Measurements from ENCODE around the gene GATD1. TPM values are rescaled to one million over a fixed set of nuclear protein-coding genes. Genes with fewer than 3 reads are reported as not detected.
A peak's percentile ranks its signal among the peaks of the same experiment; 100 is the strongest.

The GATD1 gene
- total RNA-seq, 2 donors from 2014 or later: 39.9 to 84.9 TPM

DNA sequence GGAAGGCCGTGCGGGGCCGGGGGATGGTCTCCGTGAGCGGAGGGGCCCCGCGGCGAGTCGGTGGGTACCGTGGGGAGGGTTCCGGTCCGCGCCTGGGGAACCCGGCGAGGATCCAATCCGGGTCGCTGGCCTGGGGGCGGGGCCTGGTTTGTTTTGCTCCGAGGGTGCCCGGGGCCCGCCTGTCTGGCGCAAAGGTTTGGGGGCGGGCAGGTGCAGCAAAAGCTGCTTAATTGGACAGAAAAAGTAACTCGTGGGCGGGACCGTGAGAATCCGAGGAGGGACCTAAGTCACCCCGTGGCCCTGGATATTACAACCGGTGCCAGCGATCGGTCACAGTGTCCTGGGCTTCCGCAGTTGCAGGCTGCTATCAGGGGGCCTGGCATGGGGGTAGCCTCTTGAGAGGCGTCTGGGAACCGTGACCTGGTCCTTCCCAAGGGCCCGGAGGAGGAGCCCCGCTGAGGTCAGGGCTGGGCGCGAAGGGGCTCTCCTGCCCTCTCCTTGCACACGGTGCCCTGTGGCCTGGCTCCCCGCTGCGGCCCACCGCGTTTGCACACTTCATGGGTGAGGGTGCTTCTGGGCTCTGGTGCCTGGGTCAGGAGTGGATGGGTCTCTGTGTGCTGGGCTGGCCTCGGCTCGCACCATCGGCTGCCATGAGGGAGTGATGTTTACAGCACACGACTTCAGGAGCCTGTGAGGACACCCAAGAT is 42.8 kb upstream of the GATD1 start:
- intact Hi-C loops (cut with DNase I): no loop called here
- peak; percentile 96 for DNase-seq
- TF ChIP-seq, protein P1, sequence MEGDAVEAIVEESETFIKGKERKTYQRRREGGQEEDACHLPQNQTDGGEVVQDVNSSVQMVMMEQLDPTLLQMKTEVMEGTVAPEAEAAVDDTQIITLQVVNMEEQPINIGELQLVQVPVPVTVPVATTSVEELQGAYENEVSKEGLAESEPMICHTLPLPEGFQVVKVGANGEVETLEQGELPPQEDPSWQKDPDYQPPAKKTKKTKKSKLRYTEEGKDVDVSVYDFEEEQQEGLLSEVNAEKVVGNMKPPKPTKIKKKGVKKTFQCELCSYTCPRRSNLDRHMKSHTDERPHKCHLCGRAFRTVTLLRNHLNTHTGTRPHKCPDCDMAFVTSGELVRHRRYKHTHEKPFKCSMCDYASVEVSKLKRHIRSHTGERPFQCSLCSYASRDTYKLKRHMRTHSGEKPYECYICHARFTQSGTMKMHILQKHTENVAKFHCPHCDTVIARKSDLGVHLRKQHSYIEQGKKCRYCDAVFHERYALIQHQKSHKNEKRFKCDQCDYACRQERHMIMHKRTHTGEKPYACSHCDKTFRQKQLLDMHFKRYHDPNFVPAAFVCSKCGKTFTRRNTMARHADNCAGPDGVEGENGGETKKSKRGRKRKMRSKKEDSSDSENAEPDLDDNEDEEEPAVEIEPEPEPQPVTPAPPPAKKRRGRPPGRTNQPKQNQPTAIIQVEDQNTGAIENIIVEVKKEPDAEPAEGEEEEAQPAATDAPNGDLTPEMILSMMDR (IDR thresholded peaks at IDR 0.05): no peak

DNA sequence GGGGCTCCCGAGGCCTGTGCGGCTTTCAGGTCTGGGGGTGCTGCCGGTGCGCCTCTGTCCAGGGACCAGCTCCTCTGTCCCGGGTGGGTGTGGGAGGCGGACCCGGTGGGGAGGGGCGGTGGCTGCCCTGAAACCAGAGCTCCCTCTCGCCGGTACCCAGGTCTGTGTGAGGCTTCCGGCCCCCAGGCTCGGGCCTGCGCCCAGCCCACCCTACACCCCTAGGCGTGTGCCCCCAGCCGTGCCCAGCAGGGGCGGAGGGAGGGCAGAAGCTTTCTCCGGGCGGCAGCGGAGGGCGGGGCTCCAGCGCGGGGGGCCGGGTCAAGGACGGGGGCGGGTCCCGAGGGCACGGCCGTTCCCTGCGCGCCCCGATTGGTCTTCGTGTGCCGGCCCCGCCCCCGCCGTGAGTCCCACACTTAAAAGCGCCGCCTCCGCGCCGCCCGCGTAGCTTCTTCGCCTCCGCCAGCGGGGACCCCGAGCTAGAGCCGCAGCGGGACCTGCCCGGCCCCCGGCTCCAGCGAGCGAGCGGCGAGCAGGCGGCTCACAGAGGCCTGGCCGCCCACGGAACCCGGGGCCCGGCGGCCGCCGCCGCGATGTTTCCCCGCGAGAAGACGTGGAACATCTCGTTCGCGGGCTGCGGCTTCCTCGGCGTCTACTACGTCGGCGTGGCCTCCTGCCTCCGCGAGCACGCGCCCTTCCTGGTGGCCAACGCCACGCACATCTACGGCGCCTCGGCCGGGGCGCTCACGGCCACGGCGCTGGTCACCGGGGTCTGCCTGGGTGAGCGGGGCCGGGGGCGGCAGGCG is 42.0 kb upstream of the GATD1 start:
- peak overlapping the region; percentile 98 for H3K27ac ChIP-seq
- H3K9me3 ChIP-seq: no peaks in the 10 kb centered on the region
- intact Hi-C loops (cut with DNase I): no loop called here
- peak overlapping the region; percentile 70 for H3K4me3 ChIP-seq
- H3K9ac ChIP-seq (ENCODE audit: low read depth in 2 of 2, low read length in 2 of 2): peak overlapping the region; percentile 83 to 93
- H3K4me1 ChIP-seq: peaks cover 30% of the 10 kb centered on the region
- TF ChIP-seq, protein P1 (IDR thresholded peaks at IDR 0.05): no peak
- peaks cover 2% of the 10 kb centered on the region for H3K36me3 ChIP-seq
- DNase-seq: peak; percentile 94
- no peaks in the 10 kb centered on the region for H3K27me3 ChIP-seq

More for the DNA sequence above, 42.8 kb upstream of the GATD1 start:
- Histone ChIP-seq H3K27me3 (no peaks in the 10 kb centered on the region), H3K4me3 (peak overlapping the region; percentile 70), H3K36me3 (peaks cover 7% of the 10 kb centered on the region), H3K9me3 (no peaks in the 10 kb centered on the region), H3K9ac (ENCODE audit: low read depth in 2 of 2, low read length in 2 of 2) (peak overlapping the region; percentile 83 to 93), H3K4me1 (peaks cover 38% of the 10 kb centered on the region), H3K27ac (peak overlapping the region; percentile 98)

DNA sequence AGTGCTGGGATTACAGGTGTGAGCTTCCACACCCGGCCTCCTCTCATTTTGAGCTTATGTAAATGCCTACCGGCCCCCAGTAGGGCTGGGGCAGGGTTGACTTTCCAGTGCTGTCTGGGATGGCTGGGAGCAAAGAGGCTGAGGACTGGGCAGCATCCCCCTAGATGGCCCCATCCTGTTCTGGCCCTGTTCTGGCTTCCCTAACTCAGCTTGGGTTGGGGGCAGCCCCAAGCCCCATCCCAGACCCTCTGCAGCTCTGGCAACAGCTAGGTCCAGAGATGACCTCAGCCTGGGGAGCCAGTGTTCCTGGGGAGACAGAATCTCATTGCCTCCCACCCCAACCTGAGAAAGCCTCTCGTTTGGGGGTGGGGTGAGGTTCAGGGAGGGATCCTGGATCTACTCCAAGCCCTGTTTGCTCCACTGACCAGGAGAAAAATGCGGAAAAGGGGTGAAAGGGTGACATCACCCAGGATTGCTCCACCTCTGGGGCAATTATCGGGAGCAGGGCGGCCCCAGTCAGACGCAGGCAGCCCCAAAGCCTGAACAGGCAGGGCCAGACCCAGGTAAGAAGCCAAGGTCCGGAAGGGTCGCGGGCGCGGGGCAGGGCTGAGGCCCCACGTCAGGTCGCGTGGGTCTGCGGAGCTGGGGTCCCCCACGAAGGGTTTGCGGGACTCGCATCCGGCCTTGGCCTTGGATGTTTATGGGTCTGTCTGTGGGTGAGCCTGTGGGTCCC is 41.3 kb upstream of the GATD1 start, which contains the start of gene PNPLA2:
Gene PNPLA2, plus strand, starts transcription at position 519 of the 733 bp plus-strand sequence. CDS start 805 bp downstream, outside the sequence.
- Histone ChIP-seq H3K9ac (ENCODE audit: low read depth in 2 of 2, low read length in 2 of 2) (peak within 1 kb of the TSS; percentile 83 to 93), H3K27ac (peak within 1 kb of the TSS; percentile 98), H3K36me3 (peaks cover 1% of the 10 kb centered on the region), H3K9me3 (no peaks in the 10 kb centered on the region), H3K27me3 (no peaks in the 10 kb centered on the region), H3K4me3 (peak within 1 kb of the TSS; percentile 70), H3K4me1 (peaks cover 25% of the 10 kb centered on the region)
- intact Hi-C loops (cut with DNase I): no loop called here
- TF ChIP-seq, protein P1 (IDR thresholded peaks at IDR 0.05): no peak
- peak; percentile 73 for DNase-seq

DNA sequence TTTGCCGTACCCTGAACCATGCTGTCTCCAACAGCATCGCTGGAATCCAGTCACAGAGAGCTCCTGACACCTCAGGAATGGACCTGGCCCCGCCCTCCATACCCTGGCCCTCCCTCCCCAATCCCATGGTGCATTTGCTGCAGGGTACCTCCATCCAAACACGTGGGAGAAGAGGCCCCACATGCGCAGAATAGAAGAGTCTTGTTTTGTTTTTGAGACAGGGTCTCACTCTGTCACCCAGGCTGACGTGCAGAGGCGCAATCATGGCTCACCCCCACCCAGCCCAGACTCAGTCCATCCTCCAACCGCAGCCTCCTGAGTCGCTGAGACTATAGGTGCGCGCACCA is 39.1 kb upstream of the GATD1 start:
- peaks cover 4% of the 10 kb centered on the region for H3K36me3 ChIP-seq
- TF ChIP-seq, protein P1 (IDR thresholded peaks at IDR 0.05): no peak
- no peak for DNase-seq
- H3K27ac ChIP-seq: no peak overlapping the region
- H3K9me3 ChIP-seq: no peaks in the 10 kb centered on the region
- no peaks in the 10 kb centered on the region for H3K27me3 ChIP-seq
- no peak overlapping the region for H3K4me3 ChIP-seq
- H3K9ac ChIP-seq (ENCODE audit: low read depth in 2 of 2, low read length in 2 of 2): no peak overlapping the region
- peaks cover 21% of the 10 kb centered on the region for H3K4me1 ChIP-seq
- intact Hi-C loops (cut with DNase I): no loop called here

Data from colonic mucosa (tissue), 4 donors.